Esophagus squamous epithelium (tissue), 5 donors: ENCODE measurements around the gene ZNF516. TPM values are rescaled to one million over a fixed set of nuclear protein-coding genes. Genes with fewer than 3 reads are reported as not detected.
A peak's percentile ranks its signal among the peaks of the same experiment; 100 is the strongest.

ENCODE experiments used
- DNase-seq: peaks from one replicate; lab custom pipeline; 2025; lab: John Stamatoyannopoulos, UW
- H3K27ac ChIP-seq, 4 donors: fragments of 200-600 bp; sonication (generic); one replicate each; pipeline ENCODE4 v1.5.1; 2016 to 2019; ENCODE audit warnings: mild to moderate bottlenecking in 1 of 4
- H3K27me3 ChIP-seq, 4 donors: fragments of 200-600 bp; sonication (generic); 1 replicate in 3 of 4; 2 replicates in 1 of 4; pipeline versions ENCODE4 v1.5.1 to v1.6.0; 2017 to 2021; ENCODE audit warnings: antibody characterized with exemption in 1 of 4
- H3K36me3 ChIP-seq, 3 donors: fragments of 200-600 bp; sonication (generic); one replicate each; pipeline ENCODE4 v1.5.1; 2016 to 2019
- H3K4me1 ChIP-seq, 3 donors: fragments of 200-600 bp; sonication (generic); one replicate each; pipeline ENCODE4 v1.5.1; 2017 to 2019
- H3K4me3 ChIP-seq, 4 donors: fragments of 200-600 bp; sonication (generic); 1 replicate in 3 of 4; 2 replicates in 1 of 4; pipeline ENCODE4 v1.5.1; 2016 to 2019; ENCODE audit warnings: mild to moderate bottlenecking in 2 of 4, moderate library complexity in 1 of 4
- H3K9me3 ChIP-seq, 3 donors: fragments of 200-600 bp; sonication (generic); one replicate each; pipeline ENCODE4 v1.5.1; 2016 to 2019
- POLR2A ChIP-seq, 4 donors: fragments of 450-650 bp; IDR thresholded peaks; one replicate each; pipeline ENCODE4 v1.6.1; 2017; ENCODE audit warnings: antibody characterized with exemption in 4 of 4, mild to moderate bottlenecking in 4 of 4, moderate library complexity in 3 of 4
- WGBS, 2 donors: methylation state at CpG; one replicate each; pipeline ENCODE4 v1.1.5; 2018; 5-methylcytosine and 5-hydroxymethylcytosine counted together
- intact Hi-C: fragments of 100-400 bp; cut with DNase I; formaldehyde crosslinking; loops from one replicate; pipeline ENCODE4 v1.15.0; 2022
- total RNA-seq, 4 donors: library from RNA; depleted of rRNA; stranded (reverse); fragments of >200 nt; gene quantifications; one replicate each; pipeline ENCODE4 v1.1.0, GENCODE V29; 2016
- TF ChIP-seq, protein P1 (sequence below), 6 experiments: fragments of 450-650 bp in 4 of 6; fragments of 200-600 bp in 2 of 6; sonication (generic) in 2 of 6; IDR thresholded peaks; one replicate each; pipeline ENCODE4 v1.5.1; 2016 to 2019; ENCODE audit warnings: antibody characterized with exemption in 6 of 6, mild to moderate bottlenecking in 4 of 6, moderate library complexity in 4 of 6
- donor health status: DM: yes; HTN: yes; CAD: no.

The ZNF516 gene
- total RNA-seq, 4 donors from 2014 or later, result 18.0 to 23.9 (median 19.2) TPM

DNA sequence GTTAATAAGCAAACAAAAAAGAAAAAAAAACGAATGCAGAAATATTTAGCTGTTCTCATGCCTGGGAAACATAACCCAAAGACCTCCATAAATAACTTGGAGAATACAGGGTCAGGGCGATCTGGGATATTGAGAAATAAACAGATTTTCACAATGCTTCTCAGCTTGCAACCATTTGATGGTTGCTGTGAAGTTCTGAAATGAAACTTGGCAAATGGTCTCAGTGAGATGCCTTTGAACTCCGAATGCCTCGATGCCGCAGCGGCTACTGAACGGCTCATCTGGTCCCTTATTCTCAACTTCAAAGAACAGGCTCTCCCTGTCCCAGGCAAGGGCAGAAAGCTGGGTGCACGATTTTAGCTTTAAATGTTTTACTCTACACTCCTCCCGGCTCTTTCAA, 78.1 kb downstream of the ZNF516 start:
- H3K4me1 ChIP-seq, result peaks cover 0 to 45% (median 9%) of the 10 kb centered on the region in 3 donors
- no peak for TF ChIP-seq POLR2A (IDR thresholded peaks at IDR 0.05)
- TF ChIP-seq, protein P1, sequence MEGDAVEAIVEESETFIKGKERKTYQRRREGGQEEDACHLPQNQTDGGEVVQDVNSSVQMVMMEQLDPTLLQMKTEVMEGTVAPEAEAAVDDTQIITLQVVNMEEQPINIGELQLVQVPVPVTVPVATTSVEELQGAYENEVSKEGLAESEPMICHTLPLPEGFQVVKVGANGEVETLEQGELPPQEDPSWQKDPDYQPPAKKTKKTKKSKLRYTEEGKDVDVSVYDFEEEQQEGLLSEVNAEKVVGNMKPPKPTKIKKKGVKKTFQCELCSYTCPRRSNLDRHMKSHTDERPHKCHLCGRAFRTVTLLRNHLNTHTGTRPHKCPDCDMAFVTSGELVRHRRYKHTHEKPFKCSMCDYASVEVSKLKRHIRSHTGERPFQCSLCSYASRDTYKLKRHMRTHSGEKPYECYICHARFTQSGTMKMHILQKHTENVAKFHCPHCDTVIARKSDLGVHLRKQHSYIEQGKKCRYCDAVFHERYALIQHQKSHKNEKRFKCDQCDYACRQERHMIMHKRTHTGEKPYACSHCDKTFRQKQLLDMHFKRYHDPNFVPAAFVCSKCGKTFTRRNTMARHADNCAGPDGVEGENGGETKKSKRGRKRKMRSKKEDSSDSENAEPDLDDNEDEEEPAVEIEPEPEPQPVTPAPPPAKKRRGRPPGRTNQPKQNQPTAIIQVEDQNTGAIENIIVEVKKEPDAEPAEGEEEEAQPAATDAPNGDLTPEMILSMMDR (IDR thresholded peaks at IDR 0.05), result no peak
- no peaks in the 10 kb centered on the region for H3K9me3 ChIP-seq
- 46 to 66% methylated on average over 9 of the region's 9 CpGs for WGBS, 2 donors
- no peak for DNase-seq
- no peaks in the 10 kb centered on the region for H3K36me3 ChIP-seq
- H3K4me3 ChIP-seq, result peak overlapping the region in 1 of 4 donors; percentile 31
- H3K27ac ChIP-seq, result peak overlapping the region in 2 of 4 donors; percentile 33 to 37
- intact Hi-C loops, result no loop called here
- no peaks in the 10 kb centered on the region for H3K27me3 ChIP-seq

DNA sequence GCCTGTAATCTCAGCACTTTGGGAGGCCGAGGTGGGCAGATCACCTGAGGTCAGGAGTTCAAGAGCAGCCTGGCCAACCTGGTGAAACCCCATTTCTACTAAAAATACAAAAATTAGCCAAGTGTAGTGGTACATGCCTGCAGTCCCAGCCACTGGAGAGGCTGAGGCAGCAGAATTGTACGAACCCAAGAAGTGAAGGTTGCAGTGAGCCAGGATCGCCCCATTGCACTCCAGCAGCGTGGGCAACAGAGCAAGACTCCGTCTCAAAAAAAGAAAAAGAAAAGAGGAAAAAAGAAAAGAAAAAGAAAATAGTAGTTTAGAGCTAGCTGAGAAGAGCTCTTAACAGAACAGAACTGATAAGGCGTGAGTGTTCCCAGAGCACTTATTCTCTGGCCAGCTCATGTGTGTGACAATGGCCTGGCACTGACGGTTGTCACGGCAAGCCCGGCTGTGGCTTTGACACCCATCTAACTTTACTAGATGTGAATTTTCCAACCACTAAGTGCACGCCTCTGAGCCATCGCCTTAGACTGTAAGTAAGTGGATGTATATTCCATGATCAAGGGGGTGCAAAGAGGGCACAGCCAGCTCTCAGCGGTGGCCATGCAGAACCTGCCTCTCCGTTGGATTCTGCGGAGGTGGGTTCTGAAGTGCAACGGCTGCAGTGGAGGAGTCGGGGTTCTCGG, 80.0 kb downstream of the ZNF516 start:
- H3K27me3 ChIP-seq, result no peaks in the 10 kb centered on the region
- TF ChIP-seq, protein P1 (IDR thresholded peaks at IDR 0.05), result no peak
- intact Hi-C loops, result no loop called here
- no peaks in the 10 kb centered on the region for H3K9me3 ChIP-seq
- no peak overlapping the region for H3K27ac ChIP-seq
- no peak for DNase-seq
- no peak overlapping the region for H3K4me3 ChIP-seq
- 90 to 91% methylated on average over 11 to 15 of the region's 17 CpGs for WGBS, 2 donors
- peaks cover 0 to 2% (median 0%) of the 10 kb centered on the region in 3 donors for H3K36me3 ChIP-seq
- H3K4me1 ChIP-seq, result peaks cover 0 to 42% (median 7%) of the 10 kb centered on the region in 3 donors

DNA sequence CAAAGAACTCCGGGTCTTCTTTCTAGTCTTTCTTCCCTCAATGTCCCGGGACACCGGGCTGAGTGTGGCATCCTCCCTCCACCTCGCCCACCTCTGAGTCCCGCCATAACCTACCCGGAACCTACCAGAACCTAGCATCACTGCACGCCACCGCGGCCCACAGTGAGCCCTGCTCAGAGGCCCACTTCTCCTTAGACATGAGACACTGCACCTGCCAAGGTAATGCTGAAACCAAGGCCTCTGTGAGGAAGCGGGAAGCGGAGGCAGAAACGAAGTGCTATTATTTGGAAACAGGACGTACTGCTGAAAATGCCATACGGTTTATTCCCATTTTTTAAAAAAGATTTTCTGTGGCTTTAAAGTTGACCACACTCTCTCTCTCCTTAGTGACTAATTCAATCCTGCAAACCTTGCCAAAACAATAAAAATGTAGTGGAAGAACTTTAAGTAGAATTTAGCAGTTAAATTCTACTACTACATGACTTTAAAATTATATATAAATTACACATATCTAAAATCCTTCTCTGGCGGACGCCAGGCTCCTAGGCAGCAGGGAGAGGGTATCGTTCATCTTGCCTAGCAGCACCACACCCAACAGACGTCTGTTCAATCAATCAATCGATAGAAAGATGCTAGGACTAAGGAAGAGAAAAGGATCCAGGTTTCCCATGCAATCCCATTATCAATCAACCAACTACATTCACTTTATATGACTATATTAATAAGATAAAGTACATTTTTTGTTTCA, 82.0 kb downstream of the ZNF516 start:
- Histone ChIP-seq H3K27ac (no peak overlapping the region), H3K9me3 (no peaks in the 10 kb centered on the region), H3K4me1 (peaks cover 0 to 47% (median 7%) of the 10 kb centered on the region in 3 donors), H3K36me3 (peaks cover 0 to 8% (median 0%) of the 10 kb centered on the region in 3 donors), H3K27me3 (no peaks in the 10 kb centered on the region), H3K4me3 (no peak overlapping the region)
- 79 to 89% methylated on average over 11 of the region's 19 CpGs for WGBS, 2 donors
- no peak for DNase-seq
- TF ChIP-seq, protein P1 (IDR thresholded peaks at IDR 0.05), result no peak
- intact Hi-C loops, result no loop called here

DNA sequence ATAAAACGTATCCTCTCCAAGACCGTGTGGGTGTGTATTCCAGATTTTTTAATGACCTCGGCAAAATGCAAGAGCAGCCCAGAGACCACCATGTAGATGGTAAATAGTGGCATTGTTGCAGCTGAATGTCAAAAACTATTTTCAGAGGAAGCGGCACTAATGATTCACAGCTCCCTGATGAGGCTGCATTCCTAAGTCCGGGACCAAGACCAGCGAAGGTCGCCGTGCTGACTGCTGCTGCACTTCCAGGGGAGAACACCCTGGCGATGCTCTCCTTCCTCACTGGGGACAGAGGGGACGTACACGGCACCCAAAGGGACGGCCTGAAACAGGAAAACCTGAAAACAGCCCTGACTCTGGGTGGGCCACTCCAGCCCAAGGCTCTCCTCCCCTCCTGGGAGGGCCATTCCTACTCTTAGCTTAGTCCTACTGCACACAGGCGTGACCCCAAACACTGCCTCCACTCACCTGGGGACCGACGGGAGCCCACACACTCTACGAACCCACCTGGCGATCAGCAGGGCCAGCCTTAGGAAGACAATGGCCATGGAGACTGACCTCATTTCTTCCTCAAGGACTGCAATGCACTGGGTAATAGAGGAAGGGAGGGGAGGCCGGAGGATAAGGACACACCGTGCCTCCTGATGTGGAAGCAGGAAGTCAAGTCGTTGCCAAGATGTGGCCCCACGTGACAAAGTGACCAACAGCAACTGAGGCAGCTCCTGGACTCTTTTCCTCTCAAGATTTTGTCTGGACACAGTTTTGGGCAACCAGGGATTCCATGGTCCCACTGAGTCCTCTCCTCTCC, 82.8 kb downstream of the ZNF516 start:
- intact Hi-C loops, result no loop called here
- Histone ChIP-seq H3K4me1 (peaks cover 0 to 54% (median 7%) of the 10 kb centered on the region in 3 donors), H3K27me3 (no peaks in the 10 kb centered on the region), H3K36me3 (peaks cover 0 to 8% (median 0%) of the 10 kb centered on the region in 3 donors), H3K9me3 (no peaks in the 10 kb centered on the region), H3K27ac (no peak overlapping the region), H3K4me3 (no peak overlapping the region)
- no peak for TF ChIP-seq POLR2A (IDR thresholded peaks at IDR 0.05)
- TF ChIP-seq, protein P1 (IDR thresholded peaks at IDR 0.05), result no peak
- WGBS, 2 donors, result 65 to 70% methylated on average over 14 to 15 of the region's 21 CpGs
- no peak for DNase-seq
